Osteocyte (in vitro differentiated cells): Measurements from ENCODE around the gene FLT1. TPM values are rescaled to one million over a fixed set of nuclear protein-coding genes. Genes with fewer than 3 reads are reported as not detected.

Experiments used
- DNase-seq: peaks from one replicate; pipeline ENCODE4 v3.0.0; 2021; ENCODE audit warnings: mixed read lengths; ENCODE audit not compliant: unreplicated experiment; ENCODE audit errors: extremely low spot score
- H3K27ac Mint-ChIP-seq: one replicate; pipeline ENCODE4 v1.8.0; 2021; ENCODE audit warnings: mild to moderate bottlenecking, mixed read lengths; ENCODE audit not compliant: unreplicated experiment
- H3K27me3 Mint-ChIP-seq: one replicate; pipeline ENCODE4 v1.8.0; 2021; ENCODE audit warnings: mixed read lengths; ENCODE audit not compliant: unreplicated experiment
- H3K36me3 Mint-ChIP-seq: one replicate; pipeline ENCODE4 v1.8.0; 2021; ENCODE audit warnings: mixed read lengths; ENCODE audit not compliant: unreplicated experiment
- H3K4me1 Mint-ChIP-seq: one replicate; pipeline ENCODE4 v1.8.0; 2021; ENCODE audit warnings: mixed read lengths; ENCODE audit not compliant: unreplicated experiment
- H3K4me3 Mint-ChIP-seq: one replicate; pipeline ENCODE4 v1.8.0; 2021; ENCODE audit warnings: mild to moderate bottlenecking, moderate library complexity, mixed read lengths; ENCODE audit not compliant: unreplicated experiment
- H3K9me3 Mint-ChIP-seq: one replicate; pipeline ENCODE4 v1.8.0; 2021; ENCODE audit warnings: mixed read lengths; ENCODE audit not compliant: unreplicated experiment
- CTCF ChIP-seq: fragments of 200-600 bp; sonication (generic); IDR thresholded peaks from 2 replicates; pipeline ENCODE4 v1.5.0; 2021; ENCODE audit warnings: antibody characterized with exemption, mild to moderate bottlenecking, moderate library complexity
- total RNA-seq: library from RNA; stranded (reverse); gene quantifications from 2 replicates; pipeline ENCODE4 v1.2.1, GENCODE V29; 2021

Gene FLT1
- total RNA-seq, 1 donor from 2014 or later = 3.4 TPM

GRCh38 chr13:28283600-28283999 lies 211.3 kb downstream of the FLT1 start:
- no peak for TF ChIP-seq CTCF
- no peaks in the 10 kb centered on the region for H3K9me3 Mint-ChIP-seq
- DNase-seq = no peak
- H3K4me1 Mint-ChIP-seq = no peaks in the 10 kb centered on the region
- no peaks in the 10 kb centered on the region for H3K27me3 Mint-ChIP-seq
- H3K4me3 Mint-ChIP-seq = no peak overlapping the region
- peaks cover 49% of the 10 kb centered on the region for H3K36me3 Mint-ChIP-seq
- no peak overlapping the region for H3K27ac Mint-ChIP-seq

GRCh38 chr13:28282451-28282850 lies 212.5 kb downstream of the FLT1 start:
- Mint-ChIP-seq H3K9me3 (no peaks in the 10 kb centered on the region), H3K36me3 (peaks cover 43% of the 10 kb centered on the region), H3K4me3 (no peak overlapping the region), H3K27me3 (no peaks in the 10 kb centered on the region), H3K27ac (no peak overlapping the region), H3K4me1 (no peaks in the 10 kb centered on the region)
- no peak for DNase-seq
- TF ChIP-seq CTCF = no peak

GRCh38 chr13:28273919-28274318 lies 221.0 kb downstream of the FLT1 start:
- Mint-ChIP-seq H3K4me3 (no peak overlapping the region), H3K27me3 (no peaks in the 10 kb centered on the region), H3K27ac (no peak overlapping the region), H3K9me3 (no peaks in the 10 kb centered on the region), H3K4me1 (peaks cover 5% of the 10 kb centered on the region), H3K36me3 (peaks cover 30% of the 10 kb centered on the region)
- no peak for DNase-seq
- TF ChIP-seq CTCF = peak; percentile 31

GRCh38 chr13:28271056-28271840 lies 223.7 kb downstream of the FLT1 start:
- no peak for TF ChIP-seq CTCF
- Mint-ChIP-seq H3K9me3 (no peaks in the 10 kb centered on the region), H3K4me1 (peaks cover 5% of the 10 kb centered on the region), H3K36me3 (peaks cover 37% of the 10 kb centered on the region), H3K4me3 (no peak overlapping the region), H3K27ac (no peak overlapping the region), H3K27me3 (no peaks in the 10 kb centered on the region)
- DNase-seq = no peak

- Mint-ChIP-seq H3K4me3 (no peak overlapping the region), H3K9me3 (no peaks in the 10 kb centered on the region), H3K4me1 (no peaks in the 10 kb centered on the region), H3K27ac (no peak overlapping the region), H3K27me3 (no peaks in the 10 kb centered on the region), H3K36me3 (peaks cover 33% of the 10 kb centered on the region)
- no peak for DNase-seq
- no peak for TF ChIP-seq CTCF
These were observed 226.1 kb downstream of the FLT1 start for GRCh38 chr13:28268800-28269223.
